Smooth muscle cell of the brain vasculature (primary cell): ENCODE results near the gene PMPCA.
"Not testable (repeated sequence)": the region's sequence is repeated elsewhere in the genome, so short reads cannot be mapped to it uniquely, and the experiment has no call there.

ENCODE experiments used
- DNase-seq: peaks from one replicate; pipeline ENCODE4 v3.0.0-alpha.2; 2012; ENCODE audit warnings: low read depth, low spot score

PMPCA gene

DNA sequence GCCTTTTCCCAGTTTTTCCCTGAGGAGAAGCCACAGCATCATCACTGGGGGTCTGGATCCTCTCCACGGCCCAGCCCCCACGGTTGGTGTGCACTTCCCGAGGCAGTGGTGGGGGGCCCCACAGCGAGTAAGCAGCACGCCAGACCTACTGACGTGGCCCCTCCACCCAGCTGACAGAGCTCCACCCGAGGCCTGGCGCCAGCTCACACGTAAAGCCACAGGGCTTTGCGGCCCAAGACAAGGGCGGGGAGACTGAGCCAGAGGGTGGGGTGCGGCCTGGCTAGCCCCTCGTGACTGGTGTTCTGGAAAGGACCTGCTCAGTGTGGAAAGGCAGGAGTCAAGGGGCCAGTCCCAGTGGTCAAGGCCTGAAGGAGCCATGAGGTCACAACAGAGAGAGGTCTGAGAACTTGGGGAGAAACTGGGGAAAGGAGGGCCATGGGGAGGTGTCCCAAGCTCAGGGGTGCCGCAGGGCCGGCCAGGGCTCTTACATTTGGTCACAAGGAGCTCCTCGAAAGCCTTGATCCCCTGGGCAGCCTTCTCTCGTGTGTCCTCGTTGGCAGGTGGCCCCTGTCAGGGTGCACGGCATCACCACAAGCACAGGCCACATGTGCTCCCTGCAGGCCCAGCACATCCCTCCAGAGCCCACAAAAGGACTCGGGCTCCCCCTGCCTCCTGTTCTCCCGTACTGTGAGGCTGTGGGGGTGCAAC is 16.0 kb upstream of the PMPCA start:
- no peak for DNase-seq

DNA sequence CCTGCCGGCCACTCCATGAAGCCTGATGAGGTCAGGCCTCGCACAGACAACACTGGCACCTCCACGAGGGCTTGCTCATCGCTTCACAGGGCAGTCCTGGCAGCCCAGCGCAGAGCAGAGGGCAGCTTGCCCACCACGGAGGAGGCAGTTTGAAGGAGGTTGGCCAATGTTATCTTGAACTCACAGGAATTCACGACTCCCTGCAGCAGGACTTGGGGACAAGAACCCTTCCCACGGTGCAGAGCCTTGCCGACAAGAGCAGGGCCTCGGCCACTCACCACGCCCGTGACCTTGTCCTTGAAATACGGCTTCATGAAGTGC is 15.5 kb upstream of the PMPCA start:
- no peak for DNase-seq

GRCh38 chr9:136395345-136396218 is 14.9 kb upstream of the PMPCA start:
- no peak for DNase-seq

- DNase-seq = no peak
Measured at GRCh38 chr9:136396219-136396515, 14.3 kb upstream of the PMPCA start.

DNA sequence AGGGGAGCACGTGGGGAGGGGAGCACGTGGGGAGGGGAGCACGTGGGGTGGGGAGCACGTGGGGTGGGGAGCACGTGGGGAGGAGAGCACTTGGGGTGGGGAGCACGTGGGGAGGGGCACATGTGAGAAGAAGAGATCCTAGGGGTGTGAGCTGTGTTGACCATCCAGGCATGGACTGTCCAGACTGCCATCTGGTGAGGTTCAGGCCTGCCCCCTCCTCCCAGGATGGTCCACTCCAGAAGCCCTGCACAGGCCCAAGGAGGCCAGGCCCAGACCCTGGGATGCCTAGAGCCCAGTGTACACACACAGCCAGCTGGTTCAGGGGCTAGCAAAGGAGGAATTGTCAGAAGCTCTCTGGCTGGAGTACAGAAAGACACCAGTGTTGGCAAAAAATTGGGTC is 12.8 kb upstream of the PMPCA start:
- DNase-seq = no peak

DNA sequence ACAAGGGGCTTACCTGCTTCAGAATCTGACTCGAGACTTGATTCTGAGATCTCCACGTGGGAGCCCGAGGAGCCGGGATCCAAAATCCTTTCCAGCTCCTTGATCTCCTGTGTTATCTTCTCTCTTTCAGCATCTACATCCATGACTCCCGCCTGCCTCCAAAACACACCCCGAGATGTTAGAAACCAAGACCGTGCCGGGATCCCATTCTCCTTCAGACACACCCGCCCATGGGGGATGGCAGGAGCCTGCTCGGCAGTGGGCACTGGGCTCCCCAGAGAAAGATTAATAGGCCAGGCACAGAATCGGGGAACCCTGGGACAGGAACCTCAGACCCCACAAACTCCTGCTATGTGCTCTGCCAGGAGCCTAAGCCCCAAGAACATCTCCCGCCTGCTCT is 12.2 kb upstream of the PMPCA start:
- no peak for DNase-seq

- DNase-seq = no peak
Measured at GRCh38 chr9:136399176-136400037, 11.1 kb upstream of the PMPCA start.

DNA sequence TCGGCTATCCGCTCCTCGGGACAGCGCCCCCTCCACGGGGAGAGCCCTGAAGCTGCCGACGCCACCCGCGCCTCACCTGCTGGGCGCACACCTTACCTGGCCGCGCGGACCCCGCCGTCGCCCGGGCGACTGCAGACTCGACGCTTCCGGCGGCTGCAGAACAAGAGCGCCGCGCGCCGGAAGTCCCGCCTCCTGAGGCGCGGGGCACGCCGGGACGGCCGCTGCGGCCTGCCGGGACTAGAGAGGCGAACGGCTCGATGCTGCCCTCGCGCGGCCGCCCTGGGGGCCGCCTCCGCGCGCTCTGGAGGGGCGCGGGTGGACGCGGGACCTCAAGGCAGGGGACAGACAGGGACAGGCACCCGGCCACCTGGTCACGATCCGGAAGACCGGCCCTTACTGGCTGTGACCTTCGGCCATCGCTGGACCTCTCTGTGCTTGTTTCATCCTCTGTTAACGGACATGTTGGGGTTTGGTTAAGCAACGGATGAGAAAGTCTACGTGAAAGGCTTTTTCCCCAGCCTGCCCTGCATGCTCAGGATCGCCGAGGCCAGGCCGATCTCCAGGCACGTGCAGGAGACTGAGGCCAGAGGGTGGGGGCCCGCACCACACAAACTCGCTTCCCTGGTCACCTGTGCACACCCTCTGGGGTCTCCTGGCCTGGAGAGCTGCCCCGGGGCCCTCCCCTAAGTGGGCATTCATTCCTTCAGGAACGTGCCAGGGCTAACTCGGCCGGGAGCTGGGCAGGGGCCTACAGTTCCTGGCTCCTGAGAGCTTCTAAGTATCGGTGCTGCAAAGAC is 10.2 kb upstream of the PMPCA start, which contains the start of gene SNAPC4:
TSS of gene SNAPC4 (minus strand) at position 133 of the 797 bp plus-strand sequence. CDS start 1,742 bp downstream, outside the sequence.
- DNase-seq = peak; percentile 47

DNA sequence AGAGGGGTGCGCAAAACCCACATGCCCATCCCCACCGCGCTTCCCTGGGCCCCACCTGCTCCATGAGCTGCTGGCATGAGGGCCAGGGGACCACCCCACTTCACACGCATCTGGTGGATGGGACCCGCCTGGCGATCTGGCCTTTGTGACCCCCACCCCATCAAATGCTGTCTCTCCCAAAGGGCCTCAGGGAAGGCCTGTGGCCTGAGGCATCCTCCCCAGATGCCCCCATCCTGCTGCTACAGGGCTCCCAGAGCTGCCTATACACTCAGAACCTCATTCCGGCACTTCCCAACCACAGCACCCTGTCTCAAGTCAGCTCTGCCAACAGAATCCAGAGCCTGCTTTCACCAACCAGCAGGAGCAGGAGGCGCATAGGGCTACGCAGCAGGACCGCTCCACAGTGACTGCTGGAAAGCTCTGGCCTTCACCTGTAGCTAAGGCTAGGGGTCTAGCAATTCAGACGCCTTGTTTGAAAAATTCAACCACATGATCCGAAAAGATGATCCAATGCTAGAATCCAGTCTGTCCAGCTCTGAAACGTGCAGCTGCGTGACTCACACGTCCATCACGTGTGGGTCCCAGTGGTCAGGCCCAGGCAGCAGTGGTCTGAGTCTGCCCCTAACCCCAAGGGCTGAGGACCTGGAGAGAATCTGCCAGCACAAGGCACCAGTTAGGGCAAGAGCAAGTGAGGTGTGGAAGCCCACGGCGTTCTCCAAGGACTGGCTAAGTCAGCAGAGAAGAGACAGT is 9.1 kb upstream of the PMPCA start:
- DNase-seq = no peak

DNA sequence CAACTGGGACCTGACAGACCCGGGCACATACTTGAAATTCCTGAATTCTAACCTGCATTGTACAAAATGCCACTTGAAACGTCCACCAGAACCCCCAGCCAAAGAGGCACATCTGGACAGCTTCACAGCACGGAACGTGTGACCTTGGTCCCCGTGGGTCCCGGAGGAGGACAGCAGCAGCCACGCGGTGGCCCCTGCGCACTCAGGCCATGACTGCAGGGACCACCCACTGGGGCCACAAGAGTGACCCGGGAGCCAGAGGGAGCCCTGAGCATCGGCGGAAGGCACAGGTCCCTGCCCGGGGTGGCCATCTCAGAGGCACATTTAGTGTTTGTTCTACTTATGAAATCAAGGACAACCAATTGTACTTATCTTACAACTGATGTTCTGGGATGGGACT is 8.4 kb upstream of the PMPCA start:
- no peak for DNase-seq

DNA sequence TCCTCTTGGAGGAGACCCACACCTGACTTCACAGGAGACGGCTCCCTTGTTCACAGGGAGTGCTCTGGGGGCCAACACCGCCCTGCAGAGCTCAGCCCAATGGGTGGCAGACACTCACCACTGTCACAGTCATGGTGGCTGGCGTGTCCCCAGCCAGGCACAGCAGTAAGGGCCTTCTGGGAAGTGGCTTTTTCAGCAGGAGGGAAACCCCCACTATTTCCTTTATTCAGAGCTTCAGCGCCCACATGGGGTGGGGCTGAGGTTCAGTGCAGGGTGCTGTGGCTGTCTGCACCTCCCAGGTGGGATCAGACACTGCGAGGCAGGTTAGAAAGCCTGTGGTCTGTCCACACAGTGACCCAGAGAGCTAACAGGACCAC is 6.9 kb upstream of the PMPCA start:
- no peak for DNase-seq

DNA sequence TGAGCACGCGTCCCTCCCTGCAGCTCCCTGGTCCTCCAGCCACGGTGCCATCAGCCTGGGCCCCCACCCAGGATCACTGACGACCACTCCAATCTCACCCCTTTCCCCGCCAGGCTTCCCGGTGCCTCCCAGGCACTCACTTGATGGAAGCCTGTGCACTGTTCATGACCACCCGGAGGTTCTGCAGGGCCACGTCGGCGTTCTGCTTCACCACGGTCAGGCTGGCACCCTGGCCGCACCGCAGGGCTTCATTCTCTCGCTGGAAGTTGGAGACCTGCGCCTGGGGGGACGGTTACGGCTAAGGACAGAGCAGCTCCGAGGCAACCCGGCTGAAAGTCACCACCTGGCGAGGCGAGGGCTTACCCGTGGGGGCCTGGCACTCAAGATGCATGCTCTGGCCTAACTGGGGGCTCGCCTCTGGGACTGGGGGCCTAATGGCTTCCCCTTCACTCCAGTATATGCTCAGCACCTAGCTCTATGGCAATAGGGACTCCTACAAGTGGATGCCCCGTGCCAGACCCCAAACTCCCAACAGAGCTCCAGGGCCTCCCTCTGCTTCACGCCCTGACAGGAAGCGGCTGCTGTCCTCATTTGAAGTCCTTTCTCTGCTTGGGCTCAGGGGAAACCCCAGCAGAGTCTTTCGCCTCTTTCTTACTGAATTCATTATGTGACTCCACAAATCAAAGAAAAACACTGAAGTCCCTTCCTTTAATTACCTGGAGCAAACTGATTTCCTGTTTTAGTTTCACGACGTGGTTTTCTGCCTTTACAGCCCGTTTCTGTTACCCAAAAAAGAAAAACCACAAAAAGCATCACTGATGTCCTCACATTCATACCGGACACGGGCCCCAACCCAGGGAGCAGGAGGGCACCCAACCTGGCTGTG is 6.3 kb upstream of the PMPCA start:
- DNase-seq = no peak

- no peak for DNase-seq
Measured at GRCh38 chr9:136404801-136405136, 5.7 kb upstream of the PMPCA start.

DNA sequence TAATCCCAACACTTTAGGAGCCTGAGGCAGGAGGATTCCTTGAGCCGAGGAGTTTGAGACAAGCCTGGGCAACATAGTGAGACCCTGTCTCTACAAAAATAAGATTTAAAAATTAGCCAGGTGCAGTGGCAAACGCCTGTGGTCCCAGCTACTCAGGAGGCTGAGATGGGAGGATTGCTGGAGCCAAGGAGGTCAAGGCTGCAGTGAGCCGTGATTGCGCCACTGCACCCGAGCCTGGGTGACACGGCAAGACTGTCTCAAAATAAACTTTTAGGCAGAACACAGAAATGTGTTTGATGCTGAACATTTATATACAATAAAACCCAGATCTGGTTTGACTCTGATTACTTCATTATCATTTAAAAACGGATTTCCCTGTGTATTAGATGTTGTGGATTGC is 5.0 kb upstream of the PMPCA start:
- no peak for DNase-seq

DNA sequence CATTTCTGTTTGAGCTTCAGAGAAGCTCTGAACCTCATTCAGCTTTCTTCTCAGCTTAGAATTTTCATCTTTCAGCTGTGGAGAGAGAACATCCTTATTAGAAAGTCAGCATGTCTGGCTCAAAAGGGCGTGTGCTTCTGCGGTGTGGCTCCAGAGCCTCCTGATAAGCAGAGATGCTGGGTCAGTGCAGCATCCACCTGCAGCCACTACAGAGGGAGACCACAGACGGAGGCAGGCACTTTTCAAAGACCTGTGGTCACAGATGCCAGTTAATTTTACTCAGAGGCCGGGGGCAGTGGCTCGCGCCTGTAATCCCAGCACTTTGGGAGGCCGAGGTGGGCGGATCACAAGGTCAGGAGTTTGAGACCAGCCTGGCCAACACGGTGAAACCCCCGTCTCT is 4.6 kb upstream of the PMPCA start:
- DNase-seq = not testable (repeated sequence)

DNA sequence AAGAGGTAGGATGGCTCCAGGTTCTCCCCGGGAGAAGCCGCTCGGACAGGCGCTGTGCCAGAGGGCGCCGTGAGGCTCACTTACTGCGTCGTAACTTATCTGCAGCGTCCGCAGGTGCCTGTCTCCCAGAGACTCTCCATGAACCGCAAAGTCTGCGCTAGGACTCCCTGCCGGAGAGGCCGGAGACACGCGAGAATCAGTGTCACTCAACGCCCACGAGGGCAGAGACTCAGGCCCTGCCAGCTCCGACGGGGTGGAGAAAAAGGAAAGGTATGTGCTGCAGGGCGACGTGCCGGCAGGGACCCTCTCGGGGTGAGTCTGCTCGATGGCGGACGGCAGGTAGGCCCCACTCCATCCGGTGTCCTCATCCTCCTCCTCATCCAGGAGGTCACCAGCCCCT is 3.4 kb upstream of the PMPCA start:
- DNase-seq = not testable (repeated sequence)

DNA sequence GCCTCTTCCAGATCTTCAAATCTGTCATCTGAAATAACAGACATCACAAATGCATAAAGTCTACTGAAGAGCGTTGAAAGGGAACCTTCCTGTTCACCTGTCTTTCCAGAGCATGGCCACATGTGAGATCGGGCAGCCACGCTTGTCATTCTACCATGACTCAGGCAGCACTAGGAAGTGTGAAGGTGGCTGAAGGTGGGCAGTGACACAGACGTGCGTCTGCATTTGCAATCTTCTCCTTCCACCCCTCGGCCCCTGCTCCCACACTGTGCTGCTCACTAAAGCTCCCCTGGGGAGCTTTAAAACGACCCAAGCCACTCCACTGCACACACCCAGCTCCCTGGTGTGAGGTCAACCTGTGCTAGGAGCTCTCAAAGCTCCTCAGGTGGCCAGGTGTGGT is 2.5 kb upstream of the PMPCA start:
- no peak for DNase-seq

DNA sequence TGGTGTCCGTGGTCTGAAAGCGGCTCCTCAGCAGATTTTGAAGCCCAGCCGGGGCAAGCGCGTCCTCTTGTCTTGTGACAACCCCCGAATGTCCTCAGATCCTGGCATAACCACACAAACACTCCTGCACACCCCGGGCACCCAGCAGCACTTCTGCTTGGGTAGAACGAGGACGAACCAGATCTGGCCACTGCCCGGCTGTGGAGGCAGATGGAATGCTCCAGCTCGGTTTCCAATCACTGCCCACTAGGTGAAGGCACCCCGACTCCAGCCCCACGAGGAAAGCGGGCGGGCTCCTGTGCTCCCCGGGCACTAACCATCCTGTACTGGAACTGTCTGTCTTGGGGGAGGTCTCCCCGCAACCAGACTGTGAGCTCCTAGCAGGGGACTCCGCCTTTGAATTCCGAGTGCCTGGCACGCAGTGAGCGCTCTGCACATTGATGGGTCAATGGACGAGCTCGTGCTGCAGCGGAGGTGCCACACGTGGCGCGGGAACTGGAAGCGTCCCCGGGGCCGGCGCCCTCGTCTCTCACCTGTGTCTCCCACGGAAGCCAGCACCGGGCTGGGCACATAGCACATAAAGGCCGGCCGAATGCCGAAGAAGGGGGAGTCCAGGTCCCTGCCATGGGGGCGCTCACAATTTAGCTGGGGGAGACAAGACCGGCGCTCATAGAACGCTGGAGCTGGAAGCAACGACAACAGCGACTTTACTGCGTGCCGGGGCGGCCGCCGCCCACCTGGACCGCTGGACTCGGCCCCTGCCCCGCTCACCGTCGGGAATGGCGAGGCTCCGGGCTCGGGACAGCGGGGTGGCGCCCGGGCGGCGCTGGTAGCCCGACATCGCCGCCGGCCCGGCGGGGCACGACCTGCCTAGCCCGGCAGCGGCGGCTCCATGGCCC is 652 bp upstream of the PMPCA start:
- no peak for DNase-seq

- DNase-seq = no peak
Measured at GRCh38 chr9:136411378-136411777, 920 bp downstream of the PMPCA start.
